AG08395 (cell line): ENCODE results near the gene GOLGA6L10.
"Not testable (repeated sequence)": the region's sequence is repeated elsewhere in the genome, so short reads cannot be mapped to it uniquely, and the experiment has no call there.

Source experiments
- DNase-seq: peaks from one replicate; pipeline ENCODE4 v3.0.0; 2012; ENCODE audit warnings: mixed read lengths, low spot score

The GOLGA6L10 gene

DNA sequence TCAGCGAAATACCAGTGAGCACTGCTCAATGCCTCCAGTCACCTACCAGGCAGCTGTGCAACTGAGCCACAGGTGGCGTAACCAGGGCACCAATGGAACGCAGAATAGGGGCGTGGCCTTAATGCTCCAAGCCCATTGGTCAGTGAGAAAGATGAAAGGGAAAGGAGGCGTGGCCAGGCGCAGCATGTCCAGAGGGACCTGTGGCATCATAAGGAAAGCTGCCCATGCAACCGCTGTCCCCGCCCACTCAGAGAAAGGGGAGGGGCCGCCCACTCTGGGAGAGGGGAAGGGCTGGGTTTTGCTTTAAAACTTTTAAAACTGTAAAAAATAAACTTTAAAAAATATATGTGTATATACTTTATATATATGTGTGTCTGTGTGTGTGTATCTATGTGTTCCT is at the start of gene GOLGA6L10:
TSS of gene GOLGA6L10 (minus strand) at position 101 of the 400 bp plus-strand sequence. CDS start at position 1, 100 bp downstream.
- DNase-seq: not testable (repeated sequence)

DNA sequence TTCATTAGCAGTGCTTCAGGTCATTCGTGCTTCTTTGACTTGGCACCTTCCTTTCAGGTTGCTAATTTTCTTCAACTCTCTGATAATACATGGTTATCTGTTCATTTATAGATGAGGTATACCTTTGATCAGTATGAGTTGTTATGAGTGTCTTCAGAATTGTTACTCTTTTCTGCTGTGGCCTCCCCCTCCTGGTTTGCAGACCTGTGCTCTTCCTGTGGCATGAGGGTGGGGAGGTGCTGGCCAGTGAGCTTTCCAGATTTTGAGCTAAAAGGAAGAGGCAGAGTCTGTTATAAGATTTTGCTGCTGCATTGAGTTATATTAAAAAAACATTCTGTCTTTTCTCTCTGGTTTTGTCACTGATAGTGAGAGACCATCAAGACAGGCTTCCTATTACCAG is 49.5 kb upstream of the GOLGA6L10 start:
- DNase-seq: no peak

DNA sequence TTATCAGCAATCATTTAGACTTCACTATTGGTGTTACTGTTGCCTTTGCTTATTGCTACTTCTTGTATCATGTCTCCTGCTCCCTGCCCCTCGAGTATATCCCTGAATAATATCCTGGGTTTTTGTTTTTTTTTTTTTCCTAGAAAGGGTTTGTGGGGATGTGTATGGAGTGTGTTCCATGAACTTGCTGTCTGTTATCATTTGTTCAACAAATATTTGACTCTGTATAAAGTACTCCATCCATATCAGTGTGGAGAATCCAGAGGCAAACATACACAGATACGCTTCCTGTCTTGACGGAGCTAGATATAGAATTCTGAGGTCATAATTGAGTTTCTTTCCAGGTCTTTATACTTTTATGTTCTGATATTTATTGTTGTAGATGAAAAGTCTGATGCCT is 48.5 kb upstream of the GOLGA6L10 start:
- DNase-seq: no peak

- not testable (repeated sequence) for DNase-seq
These were observed 46.5 kb upstream of the GOLGA6L10 start for GRCh38 chr15:82395788-82396187.

GRCh38 chr15:82393671-82394070 is 44.4 kb upstream of the GOLGA6L10 start:
- peak; percentile 34 for DNase-seq

DNA sequence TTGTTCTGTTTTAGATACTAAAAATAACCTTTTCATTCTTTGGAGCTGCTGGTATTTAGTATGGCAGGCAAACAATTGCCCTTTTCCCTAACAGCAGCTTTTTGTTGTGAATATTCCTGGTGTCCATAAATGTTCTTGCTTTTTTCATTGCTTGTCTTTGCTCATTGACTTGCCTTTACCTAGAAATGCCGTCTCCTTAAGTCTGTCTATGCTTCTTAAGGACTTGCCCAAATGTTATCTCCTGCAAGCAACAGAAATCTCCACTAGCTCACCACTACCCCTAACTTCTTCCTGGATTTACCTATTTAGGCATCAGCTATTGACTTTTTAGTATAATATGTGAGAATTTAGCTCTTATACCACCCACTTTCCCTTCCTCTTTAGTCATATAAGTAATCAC is 42.8 kb upstream of the GOLGA6L10 start:
- DNase-seq: not testable (repeated sequence)

DNA sequence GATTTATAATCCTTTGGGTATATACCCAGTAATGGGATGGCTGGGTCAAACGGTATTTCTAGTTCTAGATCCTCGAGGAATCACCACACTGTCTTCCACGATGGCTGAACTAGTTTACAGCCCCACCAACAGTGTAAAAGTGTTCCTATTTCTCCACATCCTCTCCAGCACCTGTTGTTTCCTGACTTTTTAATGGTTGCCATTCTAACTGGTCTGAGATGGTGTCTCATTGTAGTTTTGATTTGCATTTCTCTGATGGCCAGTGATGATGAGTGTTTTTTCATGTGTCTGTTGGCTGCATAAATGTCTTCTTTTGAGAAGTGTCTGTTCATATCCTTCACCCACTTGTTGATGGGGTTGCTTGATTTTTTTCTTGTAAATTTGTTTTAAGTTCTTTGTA is 40.9 kb upstream of the GOLGA6L10 start:
- not testable (repeated sequence) for DNase-seq

DNA sequence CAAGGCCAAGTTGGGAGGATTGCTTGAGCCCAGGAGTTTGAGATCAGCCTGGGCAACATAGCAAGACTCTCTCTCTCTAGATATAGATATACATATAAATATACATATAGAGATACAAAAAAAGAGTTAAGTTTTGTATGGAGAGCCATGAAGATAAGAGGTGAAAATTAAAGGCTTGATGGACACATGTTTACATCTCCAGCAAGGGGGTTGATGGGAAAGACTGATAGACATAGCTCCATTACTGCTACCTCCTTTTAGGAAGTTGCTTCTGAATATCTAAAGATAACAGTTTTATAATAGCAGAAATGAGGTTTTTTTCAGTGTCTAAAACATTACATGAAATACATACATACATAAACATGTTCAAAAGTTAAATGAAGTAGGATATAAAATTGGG is 37.9 kb upstream of the GOLGA6L10 start:
- not testable (repeated sequence) for DNase-seq

DNA sequence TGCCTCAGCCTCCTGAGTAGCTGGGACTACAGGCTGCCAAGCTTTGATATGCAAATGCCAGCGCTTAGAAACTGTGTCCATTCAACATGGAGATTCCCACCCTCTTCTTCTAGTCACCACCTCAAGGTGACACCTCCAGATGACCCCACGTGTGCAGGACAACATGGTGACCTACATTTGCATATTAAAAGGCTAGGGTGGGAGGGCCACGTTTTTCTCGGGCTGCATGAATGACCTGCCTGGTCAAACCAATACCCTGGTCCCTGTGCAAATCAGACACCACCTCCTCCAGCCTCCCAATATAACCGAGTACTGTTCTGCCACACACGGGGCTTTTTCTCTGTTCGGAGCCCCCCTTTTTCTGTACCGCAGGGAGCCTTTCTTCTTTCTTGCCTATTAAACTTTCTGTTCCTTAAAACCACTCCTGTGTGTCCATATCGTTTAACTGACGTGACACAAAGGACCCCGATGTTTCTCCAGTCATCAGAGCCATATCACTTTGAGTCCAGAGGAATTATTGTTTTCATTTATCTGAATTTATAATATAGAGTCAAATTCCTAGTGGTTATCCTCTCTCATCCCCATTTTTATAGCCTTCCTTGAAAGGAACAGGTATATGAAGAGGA is 32.2 kb upstream of the GOLGA6L10 start:
- DNase-seq: not testable (repeated sequence)

GRCh38 chr15:82379552-82379951 is 30.3 kb upstream of the GOLGA6L10 start:
- not testable (repeated sequence) for DNase-seq

GRCh38 chr15:82373661-82374060 is 24.4 kb upstream of the GOLGA6L10 start:
- DNase-seq: not testable (repeated sequence)

GRCh38 chr15:82371656-82372055 is 22.4 kb upstream of the GOLGA6L10 start:
- no peak for DNase-seq

- not testable (repeated sequence) for DNase-seq
These were observed 18.5 kb upstream of the GOLGA6L10 start for GRCh38 chr15:82367790-82368189.

- DNase-seq: not testable (repeated sequence)
These were observed 16.5 kb upstream of the GOLGA6L10 start for GRCh38 chr15:82365692-82366323.

GRCh38 chr15:82364548-82364947 is 15.3 kb upstream of the GOLGA6L10 start:
- DNase-seq: not testable (repeated sequence)

DNA sequence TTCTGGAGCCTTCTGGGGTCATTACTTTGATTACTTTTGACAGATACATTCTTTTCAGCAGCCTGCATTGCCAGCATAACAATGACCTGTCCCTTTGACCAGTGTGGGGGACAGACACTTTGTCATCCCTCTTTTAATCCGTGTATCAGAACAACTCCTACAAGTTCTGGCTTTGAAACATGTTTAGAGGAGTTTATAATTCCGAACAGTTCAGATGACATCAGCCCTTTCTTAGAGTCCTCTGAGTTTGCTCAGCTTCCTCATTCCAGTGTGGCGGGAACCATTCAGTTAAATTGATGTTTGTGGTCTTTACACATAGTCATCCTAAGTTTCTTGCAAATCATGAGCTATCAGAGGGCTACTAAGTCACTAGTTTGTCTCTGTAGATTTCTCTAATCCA is 13.5 kb upstream of the GOLGA6L10 start:
- not testable (repeated sequence) for DNase-seq

DNA sequence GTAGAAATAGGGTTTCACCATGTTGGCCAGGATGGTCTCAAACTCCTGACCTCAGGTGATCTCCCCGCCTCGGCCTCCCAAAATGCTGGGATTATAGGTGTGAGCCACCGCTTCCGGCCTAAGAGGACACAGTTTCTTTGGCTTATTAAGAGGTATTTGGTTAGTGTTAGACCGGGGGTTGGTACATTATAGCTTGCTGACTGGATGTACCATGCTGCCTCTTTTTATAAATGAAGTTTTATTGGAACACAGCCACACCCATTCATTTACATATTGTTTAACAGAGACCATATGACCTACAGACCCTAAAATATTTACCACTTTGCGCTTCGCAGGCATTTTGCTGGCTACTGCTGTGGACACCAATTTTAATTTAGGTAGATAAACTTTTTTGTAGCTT is 11.3 kb upstream of the GOLGA6L10 start:
- not testable (repeated sequence) for DNase-seq

GRCh38 chr15:82355055-82355454 is 5.8 kb upstream of the GOLGA6L10 start:
- not testable (repeated sequence) for DNase-seq

DNA sequence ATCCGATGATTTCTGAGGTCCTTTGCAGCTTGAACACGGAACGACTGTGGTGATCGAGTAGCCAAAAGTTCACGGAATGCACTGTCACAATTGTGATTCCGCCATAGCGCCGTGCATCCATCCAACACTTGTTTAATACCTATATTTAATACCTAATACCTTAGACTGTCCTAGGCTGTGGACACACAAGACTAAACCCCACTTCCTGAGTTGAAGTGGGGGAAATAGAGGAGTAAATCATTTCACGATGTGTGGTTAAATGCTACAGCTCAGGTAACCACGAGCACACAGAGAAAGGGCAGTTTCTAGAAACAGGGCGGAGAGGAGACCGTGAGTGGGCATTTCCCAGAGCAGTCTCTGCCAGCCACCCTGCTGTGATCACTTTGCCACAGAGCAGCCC is 5.3 kb upstream of the GOLGA6L10 start:
- not testable (repeated sequence) for DNase-seq

DNA sequence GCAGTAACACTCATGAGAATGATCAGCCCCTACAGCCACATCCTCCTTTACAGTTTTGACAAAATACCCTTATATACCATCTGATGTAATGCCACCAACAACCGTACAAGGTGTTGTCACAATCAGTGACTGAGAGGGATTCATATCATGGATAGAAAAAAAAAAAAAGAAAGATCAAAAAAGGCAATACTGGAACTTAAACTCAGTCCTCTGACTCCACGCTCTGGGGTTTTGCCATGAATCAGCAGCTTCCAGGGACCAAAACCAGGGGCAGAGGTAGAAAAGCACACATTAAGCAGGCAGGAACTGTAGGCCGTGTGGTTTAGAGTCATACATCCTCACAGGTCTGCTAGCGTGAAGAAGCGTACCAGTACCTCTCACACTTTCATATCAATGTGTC is 1.6 kb downstream of the GOLGA6L10 start:
- DNase-seq: not testable (repeated sequence)

DNA sequence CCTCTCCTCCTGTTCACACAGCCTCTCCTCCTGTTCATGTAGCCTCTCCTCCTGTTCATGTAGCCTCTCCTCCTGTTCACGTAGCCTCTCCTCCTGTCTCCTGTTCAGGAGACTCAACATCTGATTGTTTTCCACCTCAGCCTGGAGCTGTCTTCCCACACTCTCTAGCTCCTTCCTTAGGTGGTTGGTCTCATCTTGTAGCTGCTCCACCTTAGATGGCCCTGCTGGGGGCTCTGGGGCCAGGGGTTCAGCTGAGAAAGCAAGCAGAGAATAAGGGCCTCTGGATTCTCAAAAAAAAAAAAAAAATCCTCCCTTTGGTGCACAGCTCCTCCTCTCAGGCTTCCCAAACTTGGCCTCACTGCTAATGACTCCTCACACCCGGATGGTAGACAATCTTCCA is 4.1 kb downstream of the GOLGA6L10 start:
- DNase-seq: not testable (repeated sequence)

- DNase-seq: not testable (repeated sequence)
These were observed 4.9 kb downstream of the GOLGA6L10 start for GRCh38 chr15:82344421-82344820.

DNA sequence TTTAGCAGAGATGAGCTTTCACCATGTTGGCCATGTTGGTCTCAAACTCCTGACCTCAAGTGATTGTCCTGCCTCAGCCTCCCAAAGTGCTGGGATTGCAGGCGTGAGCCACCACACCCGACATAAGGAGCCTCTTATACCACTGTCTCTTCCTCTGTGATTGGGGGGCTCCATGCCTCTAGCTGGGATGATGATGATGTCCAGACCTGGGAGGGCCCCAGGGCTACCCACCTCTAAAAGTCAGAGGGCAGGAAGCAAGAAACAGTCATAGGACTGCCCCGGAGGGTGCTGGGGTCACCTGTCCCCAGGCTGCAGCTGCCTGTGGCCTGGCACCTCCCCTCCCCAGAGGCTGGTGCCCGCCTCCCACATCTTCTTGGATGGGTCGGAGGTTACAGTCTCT is 5.4 kb downstream of the GOLGA6L10 start:
- DNase-seq: not testable (repeated sequence)
